Neutrophil (primary cell): ENCODE results near the gene MED28.

Source experiments
- H3K27ac ChIP-seq: fragments of 200-600 bp; sonication (generic); 2 replicates; pipeline ENCODE4 v1.5.1; 2016; ENCODE audit warnings: mild to moderate bottlenecking, moderate library complexity
- H3K27me3 ChIP-seq: fragments of 200-600 bp; sonication (generic); 2 replicates; pipeline ENCODE4 v1.6.0; 2016; ENCODE audit warnings: mild to moderate bottlenecking
- H3K36me3 ChIP-seq: fragments of 200-600 bp; sonication (generic); 2 replicates; pipeline ENCODE4 v1.5.1; 2017
- H3K4me1 ChIP-seq, 2 experiments: fragments of 200-600 bp in 1 of 2; sonication (generic) in 1 of 2; 1 replicate in 1 of 2; 2 replicates in 1 of 2; pipeline versions ENCODE4 v1.5.1 to v1.6.1; 2013 to 2016; ENCODE audit warnings: low read depth in 1 of 2, low read length in 1 of 2, mild to moderate bottlenecking in 1 of 2, moderate library complexity in 1 of 2; ENCODE audit not compliant: control insufficient read depth in 1 of 2, insufficient read depth in 1 of 2
- H3K4me3 ChIP-seq, 2 experiments: fragments of 200-600 bp in 1 of 2; sonication (generic) in 1 of 2; 1 replicate in 1 of 2; 2 replicates in 1 of 2; pipeline ENCODE4 v1.5.1; 2013 to 2016; ENCODE audit warnings: low read depth in 1 of 2, low read length in 1 of 2, mild to moderate bottlenecking in 1 of 2, moderate library complexity in 1 of 2
- H3K9me3 ChIP-seq: fragments of 200-600 bp; sonication (generic); 2 replicates; pipeline ENCODE4 v1.5.1; 2016
- CTCF ChIP-seq: fragments of 200-600 bp; sonication (generic); IDR thresholded peaks from 2 replicates; pipeline ENCODE4 v1.5.1; 2016; ENCODE audit warnings: antibody characterized with exemption

MED28 gene

GRCh38 chr4:17665852-17666251 is 51.4 kb downstream of the MED28 start:
- no peaks in the 10 kb centered on the region for H3K27me3 ChIP-seq
- no peaks in the 10 kb centered on the region for H3K4me1 ChIP-seq
- no peaks in the 10 kb centered on the region for H3K36me3 ChIP-seq
- TF ChIP-seq CTCF, result no peak
- H3K27ac ChIP-seq, result no peak overlapping the region
- H3K4me3 ChIP-seq, result no peak overlapping the region
- no peaks in the 10 kb centered on the region for H3K9me3 ChIP-seq

GRCh38 chr4:17667253-17667652 is 52.8 kb downstream of the MED28 start:
- Histone ChIP-seq H3K4me1 (no peaks in the 10 kb centered on the region), H3K36me3 (no peaks in the 10 kb centered on the region), H3K4me3 (no peak overlapping the region), H3K27ac (no peak overlapping the region), H3K9me3 (no peaks in the 10 kb centered on the region), H3K27me3 (no peaks in the 10 kb centered on the region)
- TF ChIP-seq CTCF, result no peak

- TF ChIP-seq CTCF, result no peak
- no peaks in the 10 kb centered on the region for H3K4me1 ChIP-seq
- H3K27ac ChIP-seq, result no peak overlapping the region
- H3K4me3 ChIP-seq, result no peak overlapping the region
- H3K27me3 ChIP-seq, result no peaks in the 10 kb centered on the region
- no peaks in the 10 kb centered on the region for H3K36me3 ChIP-seq
- no peaks in the 10 kb centered on the region for H3K9me3 ChIP-seq
Measured at GRCh38 chr4:17667653-17668201, 53.3 kb downstream of the MED28 start.

- no peak overlapping the region for H3K27ac ChIP-seq
- no peak overlapping the region for H3K4me3 ChIP-seq
- H3K4me1 ChIP-seq, result no peaks in the 10 kb centered on the region
- H3K36me3 ChIP-seq, result no peaks in the 10 kb centered on the region
- TF ChIP-seq CTCF, result no peak
- no peaks in the 10 kb centered on the region for H3K27me3 ChIP-seq
- H3K9me3 ChIP-seq, result no peaks in the 10 kb centered on the region
Measured at GRCh38 chr4:17670423-17670822, 56.0 kb downstream of the MED28 start.

GRCh38 chr4:17680559-17681280 is 66.3 kb downstream of the MED28 start:
- Histone ChIP-seq H3K4me3 (no peak overlapping the region), H3K27ac (no peak overlapping the region), H3K36me3 (no peaks in the 10 kb centered on the region), H3K9me3 (no peaks in the 10 kb centered on the region), H3K4me1 (no peaks in the 10 kb centered on the region), H3K27me3 (no peaks in the 10 kb centered on the region)
- TF ChIP-seq CTCF, result no peak
